ENCODE data around the gene PAK5.

The PAK5 gene

GRCh38 chr20:9517297-9518162, 321.3 kb downstream of the PAK5 start:
- no peak for DNase-seq (ENCODE audit: low read depth)

GRCh38 chr20:9516234-9516871, 322.5 kb downstream of the PAK5 start:
- no peak for DNase-seq (ENCODE audit: low read depth)

- no peak for DNase-seq (ENCODE audit: low read depth)
Observed at GRCh38 chr20:9515741-9516233, 323.1 kb downstream of the PAK5 start.

- DNase-seq (ENCODE audit: low read depth) = no peak
Observed at GRCh38 chr20:9515214-9515585, 323.7 kb downstream of the PAK5 start.

- DNase-seq (ENCODE audit: low read depth) = no peak
Observed at GRCh38 chr20:9514461-9515213, 324.2 kb downstream of the PAK5 start, which contains the start of gene LAMP5. LAMP5 (plus strand) TSS chr20:9514590; CDS start chr20:9514853, 263 bp downstream.

- DNase-seq (ENCODE audit: low read depth) = no peak
Observed at GRCh38 chr20:9514072-9514460, 324.8 kb downstream of the PAK5 start.

GRCh38 chr20:9510911-9511310, 328.0 kb downstream of the PAK5 start:
- no peak for DNase-seq (ENCODE audit: low read depth)

- no peak for DNase-seq (ENCODE audit: low read depth)
Observed at GRCh38 chr20:9509246-9509645, 329.6 kb downstream of the PAK5 start.

- no peak for DNase-seq (ENCODE audit: low read depth)
Observed at GRCh38 chr20:9508696-9509178, 330.1 kb downstream of the PAK5 start.

- no peak for DNase-seq (ENCODE audit: low read depth)
Observed at GRCh38 chr20:9508240-9508661, 330.6 kb downstream of the PAK5 start.

- no peak for DNase-seq (ENCODE audit: low read depth)
Observed at GRCh38 chr20:9507544-9508239, 331.2 kb downstream of the PAK5 start.

GRCh38 chr20:9506964-9507369, 331.9 kb downstream of the PAK5 start:
- no peak for DNase-seq (ENCODE audit: low read depth)

GRCh38 chr20:9506280-9506821, 332.5 kb downstream of the PAK5 start:
- DNase-seq (ENCODE audit: low read depth) = no peak

- no peak for DNase-seq (ENCODE audit: low read depth)
Observed at GRCh38 chr20:9503526-9504245, 335.2 kb downstream of the PAK5 start.

- no peak for DNase-seq (ENCODE audit: low read depth)
Observed at GRCh38 chr20:9501473-9501872, 337.4 kb downstream of the PAK5 start.

- DNase-seq (ENCODE audit: low read depth) = no peak
Observed at GRCh38 chr20:9500121-9500520, 338.8 kb downstream of the PAK5 start.

GRCh38 chr20:9499126-9499899, 339.6 kb downstream of the PAK5 start:
- no peak for DNase-seq (ENCODE audit: low read depth)

- no peak for DNase-seq (ENCODE audit: low read depth)
Observed at GRCh38 chr20:9498322-9498721, 340.6 kb downstream of the PAK5 start.

- no peak for DNase-seq (ENCODE audit: low read depth)
Observed at GRCh38 chr20:9496155-9496554, 342.7 kb downstream of the PAK5 start.

GRCh38 chr20:9495701-9496100, 343.2 kb downstream of the PAK5 start:
- no peak for DNase-seq (ENCODE audit: low read depth)

All from activated T-cell treated with anti-CD3 and anti-CD28 coated beads for 1 hour (primary cell).